DND-41 (cell line): Measurements from ENCODE around the gene ALG9.
"Not testable (repeated sequence)": the region's sequence is repeated elsewhere in the genome, so short reads cannot be mapped to it uniquely, and the experiment has no call there.

ENCODE experiments used
- ATAC-seq: fragments of 200-7000 bp; cut with Tn5 transposase; 3 replicates; pipeline ENCODE4 v1.9.1; 2021; ENCODE audit warnings: low read depth; ENCODE audit not compliant: insufficient read depth
- DNase-seq: peaks from one replicate; pipeline ENCODE4 v3.0.0-alpha.2; 2020
- H2AFZ ChIP-seq: 2 replicates; pipeline ENCODE4 v1.6.0; 2012; ENCODE audit warnings: low read depth, low read length
- H3K27ac ChIP-seq: 2 replicates; pipeline ENCODE4 v1.5.1; 2012; ENCODE audit warnings: low read length, inconsistent platforms
- H3K27me3 ChIP-seq: fragments of 200-600 bp; sonication (generic); 2 replicates; pipeline ENCODE4 v1.6.0; 2012; ENCODE audit warnings: low read length, mild to moderate bottlenecking, inconsistent platforms; ENCODE audit not compliant: insufficient read depth, poor library complexity
- H3K36me3 ChIP-seq: 2 replicates; pipeline ENCODE4 v1.5.1; 2012; ENCODE audit warnings: low read length, inconsistent platforms; ENCODE audit not compliant: insufficient read depth
- H3K4me1 ChIP-seq: 2 replicates; pipeline ENCODE4 v1.5.1; 2012; ENCODE audit warnings: mild to moderate bottlenecking, low read length; ENCODE audit not compliant: insufficient read depth
- H3K4me2 ChIP-seq: 2 replicates; pipeline ENCODE4 v1.6.0; 2012; ENCODE audit warnings: mild to moderate bottlenecking, moderate library complexity, low read length, inconsistent platforms; ENCODE audit not compliant: insufficient read depth
- H3K4me3 ChIP-seq, 2 experiments: fragments of 200-600 bp in 1 of 2; shearing (Covaris generic) in 1 of 2; 2 replicates each; pipeline ENCODE4 v1.5.1; 2012 to 2016; ENCODE audit warnings: inconsistent platforms in 2 of 2, low read length in 2 of 2, mild to moderate bottlenecking in 2 of 2, low read depth in 1 of 2, moderate library complexity in 1 of 2
- H3K79me2 ChIP-seq: 2 replicates; pipeline ENCODE4 v1.6.0; 2012; ENCODE audit warnings: low read length, inconsistent platforms; ENCODE audit not compliant: insufficient read depth
- H3K9ac ChIP-seq: 2 replicates; pipeline ENCODE4 v1.6.0; 2012; ENCODE audit warnings: low read depth, mild to moderate bottlenecking, inconsistent platforms, low read length, moderate library complexity
- H3K9me3 ChIP-seq: 2 replicates; pipeline ENCODE4 v1.5.1; 2012; ENCODE audit warnings: low read length, moderate library complexity, mild to moderate bottlenecking, inconsistent platforms; ENCODE audit not compliant: insufficient read depth, severe bottlenecking
- H4K20me1 ChIP-seq: 2 replicates; pipeline ENCODE4 v1.6.0; 2012; ENCODE audit warnings: low read length; ENCODE audit not compliant: insufficient read depth
- CTCF ChIP-seq: IDR thresholded peaks from 2 replicates; pipeline ENCODE4 v1.5.1; 2012; ENCODE audit warnings: borderline replicate concordance, low read length, moderate library complexity, mild to moderate bottlenecking; ENCODE audit not compliant: poor library complexity, severe bottlenecking; ENCODE audit errors: extremely low read depth
- EZH2 ChIP-seq: IDR thresholded peaks from 3 replicates; pipeline ENCODE4 v1.6.1; 2012; ENCODE audit warnings: borderline replicate concordance, low read depth, mild to moderate bottlenecking, moderate library complexity, low read length, inconsistent platforms; ENCODE audit not compliant: severe bottlenecking

Gene ALG9

GRCh38 chr11:111905411-111905810 lies 34.0 kb upstream of the ALG9 start:
- no peak for DNase-seq
- no peaks in the 10 kb centered on the region for H3K9me3 ChIP-seq
- no peaks in the 10 kb centered on the region for H3K4me1 ChIP-seq
- TF ChIP-seq CTCF = no peak
- no peak for TF ChIP-seq EZH2
- H3K4me3 ChIP-seq = no peak overlapping the region
- no peak for ATAC-seq
- no peak overlapping the region for H3K9ac ChIP-seq
- no peaks in the 10 kb centered on the region for H3K36me3 ChIP-seq
- H3K27ac ChIP-seq = no peak overlapping the region
- H3K79me2 ChIP-seq = no peaks in the 10 kb centered on the region
- H3K4me2 ChIP-seq = no peak overlapping the region
- peaks cover 4% of the 10 kb centered on the region for H3K27me3 ChIP-seq
- no peak overlapping the region for H2AFZ ChIP-seq
- H4K20me1 ChIP-seq = no peaks in the 10 kb centered on the region

- Histone ChIP-seq H3K27me3 (no peaks in the 10 kb centered on the region), H3K4me1 (no peaks in the 10 kb centered on the region), H3K27ac (no peak overlapping the region), H3K4me2 (no peak overlapping the region), H3K36me3 (no peaks in the 10 kb centered on the region), H4K20me1 (no peaks in the 10 kb centered on the region), H3K79me2 (no peaks in the 10 kb centered on the region), H2AFZ (no peak overlapping the region), H3K9ac (no peak overlapping the region), H3K4me3 (no peak overlapping the region), H3K9me3 (no peaks in the 10 kb centered on the region)
- TF ChIP-seq CTCF (no peak), EZH2 (no peak)
- DNase-seq (no peak), ATAC-seq (no peak)
These were observed 15.5 kb upstream of the ALG9 start for GRCh38 chr11:111886844-111887243.

DNA sequence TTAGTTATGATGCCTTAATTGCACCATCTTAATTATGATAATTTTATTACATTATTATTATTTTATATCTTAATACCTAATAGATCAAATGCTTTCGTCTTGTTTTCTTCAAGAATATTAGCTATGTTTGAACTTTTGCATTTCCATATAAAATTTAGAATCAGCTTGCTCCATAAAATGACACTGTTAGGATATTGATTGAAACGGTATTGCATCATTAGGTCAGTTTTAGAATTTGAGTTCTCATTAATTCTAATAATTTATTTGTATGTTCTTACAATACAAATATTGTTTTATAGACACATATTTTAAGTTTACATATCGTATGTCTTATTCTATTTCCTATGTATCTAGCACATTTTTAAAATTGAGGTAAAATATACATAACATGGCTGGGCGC lies 14.7 kb upstream of the ALG9 start:
- Histone ChIP-seq H3K4me1 (no peaks in the 10 kb centered on the region), H3K4me3 (no peak overlapping the region), H3K79me2 (no peaks in the 10 kb centered on the region), H3K27ac (no peak overlapping the region), H3K9me3 (no peaks in the 10 kb centered on the region), H4K20me1 (no peaks in the 10 kb centered on the region), H3K9ac (no peak overlapping the region), H3K27me3 (no peaks in the 10 kb centered on the region), H3K36me3 (no peaks in the 10 kb centered on the region), H2AFZ (no peak overlapping the region), H3K4me2 (no peak overlapping the region)
- TF ChIP-seq CTCF (no peak), EZH2 (no peak)
- ATAC-seq (no peak), DNase-seq (no peak)

DNA sequence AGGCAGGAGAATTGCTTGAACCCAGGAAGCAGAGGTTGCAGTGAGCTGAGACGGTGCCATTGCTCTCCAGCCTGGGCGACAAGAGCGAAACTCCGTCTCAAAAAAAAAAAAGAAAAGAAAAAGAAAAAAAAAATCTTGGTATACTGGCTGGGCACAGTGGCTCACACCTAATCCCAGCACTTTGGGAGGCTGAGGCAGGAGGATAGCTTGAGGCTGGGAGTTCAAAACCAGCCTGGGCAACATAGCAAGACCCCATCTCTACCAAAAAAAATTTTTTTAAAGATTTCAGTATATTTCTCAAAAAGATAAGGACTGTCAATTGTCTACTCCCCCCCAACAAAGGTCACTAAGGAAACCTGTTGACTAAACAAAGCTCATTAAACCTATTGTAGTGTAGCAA lies 13.7 kb upstream of the ALG9 start:
- not testable (repeated sequence) for H3K27ac ChIP-seq, H3K36me3 ChIP-seq, H4K20me1 ChIP-seq, H3K4me3 ChIP-seq, ATAC-seq, H3K27me3 ChIP-seq, H3K9ac ChIP-seq, H3K9me3 ChIP-seq, H3K4me1 ChIP-seq, H3K4me2 ChIP-seq, H2AFZ ChIP-seq, DNase-seq, H3K79me2 ChIP-seq
